Ovary (tissue), 9 donors: ENCODE measurements around the gene AP2A2. TPM values are rescaled to one million over a fixed set of nuclear protein-coding genes. Genes with fewer than 3 reads are reported as not detected.

Experiments used
- DNase-seq, 5 donors: peaks; one replicate each; pipeline ENCODE4 v3.0.0-alpha.2; 2019 to 2020
- H3K27ac ChIP-seq, 2 donors: fragments of 200-600 bp; one replicate each; pipeline versions ENCODE4 v1.5.1 to v1.8.0; 2019 to 2022
- H3K27me3 ChIP-seq: fragments of 200-600 bp; one replicate; pipeline ENCODE4 v1.8.0; 2022
- H3K36me3 ChIP-seq: fragments of 200-600 bp; sonication (generic); one replicate; pipeline ENCODE4 v1.5.1; 2019
- H3K4me1 ChIP-seq: one replicate; pipeline ENCODE4 v1.8.1; 2013; ENCODE audit warnings: mild to moderate bottlenecking, moderate library complexity; ENCODE audit not compliant: insufficient read depth
- H3K4me3 ChIP-seq: fragments of 200-600 bp; sonication (generic); one replicate; pipeline ENCODE4 v1.5.1; 2017
- H3K9me3 ChIP-seq, 2 donors: fragments of 200-600 bp in 1 of 2; sonication (generic) in 1 of 2; one replicate each; pipeline versions ENCODE4 v1.5.1 to v1.8.1; 2013 to 2019; ENCODE audit warnings: mild to moderate bottlenecking in 1 of 2, moderate library complexity in 1 of 2
- CTCF ChIP-seq, 3 donors: fragments of 450-650 bp in 2 of 3; fragments of 200-600 bp in 1 of 3; IDR thresholded peaks; one replicate each; pipeline versions ENCODE4 v1.5.1 to v1.8.0; 2016 to 2022; ENCODE audit warnings: antibody characterized with exemption in 3 of 3, mild to moderate bottlenecking in 1 of 3
- EP300 ChIP-seq: sonication (generic); formaldehyde crosslinking; IDR thresholded peaks from one replicate; pipeline ENCODE4 v1.6.1; 2017; ENCODE audit warnings: antibody characterized with exemption
- POLR2A ChIP-seq: fragments of 450-650 bp; IDR thresholded peaks from one replicate; pipeline ENCODE4 v1.6.1; 2017; ENCODE audit warnings: antibody characterized with exemption, mild to moderate bottlenecking, moderate library complexity
- WGBS, 3 donors: extraction: QIAGEN DNeasy Blood & Tissue Kit in 1 of 3; methylation state at CpG; one replicate each; pipeline versions ENCODE4 v1.1.5 to v1.1.7; 2013 to 2017; 5-methylcytosine and 5-hydroxymethylcytosine counted together
- intact Hi-C, 4 donors: fragments of 100-400 bp; cut with DNase I; formaldehyde crosslinking; loops; one replicate each; pipeline versions ENCODE4 v1.11.0 to v1.15.1; 2022 to 2023
- polyA plus RNA-seq, 2 donors: library from polyadenylated mRNA; stranded (reverse); fragments of 200-250 nt in 1 of 2; fragments of 350-450 nt in 1 of 2; fragmentation: Illumina TruSeq in 1 of 2; extraction: RNeasy Lipid Tissue Mini Kit (QIAGEN cat#74804) in 1 of 2; gene quantifications; one replicate each; pipeline ENCODE4 v1.2.3, GENCODE V29; 2013 to 2014
- total RNA-seq, 7 donors: library from RNA; depleted of rRNA in 2 of 7; stranded (reverse); fragments of >200 nt in 2 of 7; fragmentation: NEBNext Ultra II Directional in 3 of 7; extraction: Animal tissue kit (Norgen Biotek cat#: 25700) in 3 of 7; gene quantifications; one replicate each; pipeline versions ENCODE4 v1.1.0 to v1.2.4, GENCODE V29; 2016 to 2023
- donor health status: DM: no; HTN: no; CAD: no; lungs with moderate emphysema.
- donor health status: DM: no; HTN: no; CAD: no.
- donor health status: Bipolar disorder and iron deficiency.
- donor health status: DM: yes; HTN: yes; CAD: no.
- donor health status: DM: no; HTN: no; CAD: no.
- donor health status: DM: yes; HTN: yes; CAD: no.

The AP2A2 gene
- total and polyA plus RNA-seq, 9 donors: 27.7 to 151 (median 54.0) TPM

DNA sequence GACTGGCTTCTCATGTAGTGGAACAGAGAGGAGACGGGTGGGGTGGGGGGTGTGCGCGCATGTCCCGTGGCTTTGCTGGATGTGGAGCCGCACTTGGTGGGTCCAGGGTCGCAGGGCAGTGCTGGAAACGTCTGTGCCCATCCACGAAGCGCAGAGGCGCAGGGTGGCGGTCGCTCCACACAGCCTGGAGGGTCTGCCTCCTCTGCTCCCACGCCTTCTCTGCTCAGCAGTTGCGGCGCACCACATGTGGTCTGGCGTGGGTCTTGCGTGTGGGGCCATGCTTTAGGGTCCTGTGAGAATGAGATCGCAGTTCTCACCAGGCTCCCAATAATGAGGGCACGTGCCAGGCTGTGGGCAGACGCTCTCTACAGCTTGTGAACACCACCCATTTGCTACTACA lies 60.2 kb downstream of the AP2A2 start:
- Histone ChIP-seq H3K4me1 (no peaks in the 10 kb centered on the region), H3K27me3 (no peaks in the 10 kb centered on the region), H3K27ac (no peak overlapping the region), H3K9me3 (no peaks in the 10 kb centered on the region), H3K36me3 (no peaks in the 10 kb centered on the region), H3K4me3 (no peak overlapping the region)
- TF ChIP-seq EP300 (no peak), POLR2A (no peak), CTCF (IDR thresholded peaks at IDR 0.05) (no peak)
- DNase-seq: no peak
- intact Hi-C loops: no loop called here
- WGBS, 3 donors: 93 to 96% (median 93%) methylated on average over 20 of the region's 20 CpGs

DNA sequence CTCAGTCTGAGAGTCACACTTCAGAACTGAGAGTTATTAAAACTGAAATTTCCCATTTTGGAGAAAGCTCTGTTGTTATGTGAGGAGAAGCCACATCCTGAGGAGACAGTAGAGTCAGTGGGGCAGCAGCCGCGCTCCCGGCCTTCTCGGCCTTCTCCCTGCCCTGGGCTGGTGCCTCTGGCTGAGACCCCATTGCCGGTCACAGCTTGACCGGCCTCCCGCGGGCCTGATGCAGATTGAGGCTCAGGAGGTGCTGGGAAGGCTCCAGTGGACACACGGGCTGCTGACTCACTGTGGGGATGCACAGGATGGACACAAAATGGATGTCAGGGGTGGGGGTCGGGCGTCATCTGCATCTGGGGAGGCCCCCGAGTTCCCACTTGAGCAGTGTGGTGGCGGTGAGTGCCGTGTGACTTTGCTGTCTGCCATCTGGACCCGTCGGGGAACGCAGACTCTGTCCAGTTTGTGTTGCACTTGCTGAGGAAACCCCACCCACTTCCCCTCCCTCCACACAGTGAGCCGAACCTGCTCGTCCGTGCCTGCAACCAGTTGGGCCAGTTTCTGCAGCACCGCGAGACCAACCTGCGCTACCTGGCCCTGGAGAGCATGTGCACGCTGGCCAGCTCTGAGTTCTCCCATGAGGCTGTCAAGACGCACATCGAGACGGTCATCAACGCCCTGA lies 60.7 kb downstream of the AP2A2 start:
- no peaks in the 10 kb centered on the region for H3K36me3 ChIP-seq
- no peaks in the 10 kb centered on the region for H3K9me3 ChIP-seq
- 87 to 91% (median 88%) methylated on average over 28 of the region's 28 CpGs for WGBS, 3 donors
- intact Hi-C loops: no loop called here
- no peak overlapping the region for H3K4me3 ChIP-seq
- no peaks in the 10 kb centered on the region for H3K27me3 ChIP-seq
- H3K27ac ChIP-seq: no peak overlapping the region
- DNase-seq: no peak
- TF ChIP-seq POLR2A (no peak), CTCF (IDR thresholded peaks at IDR 0.05) (no peak), EP300 (no peak)
- H3K4me1 ChIP-seq: no peaks in the 10 kb centered on the region

DNA sequence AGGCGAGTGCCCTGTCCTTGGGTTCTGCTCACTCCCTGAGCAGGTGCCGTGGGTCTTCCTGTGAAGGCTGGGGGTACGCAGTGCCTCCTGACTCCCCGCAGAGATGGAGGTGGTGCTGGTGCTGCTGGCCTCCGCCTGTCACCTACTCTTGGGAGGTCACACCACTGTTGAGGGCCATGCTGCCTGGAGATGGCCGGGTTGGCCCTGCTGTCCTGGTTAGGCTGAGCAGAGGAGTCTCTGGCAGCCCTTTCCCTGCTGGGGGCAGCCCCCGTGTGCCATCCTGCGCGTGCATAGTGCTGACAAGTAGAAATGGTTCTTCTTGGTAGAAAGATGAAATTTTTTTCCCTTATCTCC lies 61.3 kb downstream of the AP2A2 start:
- H3K27ac ChIP-seq: no peak overlapping the region
- intact Hi-C loops: no loop called here
- H3K27me3 ChIP-seq: no peaks in the 10 kb centered on the region
- H3K4me1 ChIP-seq: no peaks in the 10 kb centered on the region
- TF ChIP-seq CTCF (IDR thresholded peaks at IDR 0.05) (no peak), EP300 (no peak), POLR2A (no peak)
- no peaks in the 10 kb centered on the region for H3K36me3 ChIP-seq
- 93 to 94% (median 94%) methylated on average over 9 of the region's 9 CpGs for WGBS, 3 donors
- H3K4me3 ChIP-seq: no peak overlapping the region
- H3K9me3 ChIP-seq: no peaks in the 10 kb centered on the region
- no peak for DNase-seq

DNA sequence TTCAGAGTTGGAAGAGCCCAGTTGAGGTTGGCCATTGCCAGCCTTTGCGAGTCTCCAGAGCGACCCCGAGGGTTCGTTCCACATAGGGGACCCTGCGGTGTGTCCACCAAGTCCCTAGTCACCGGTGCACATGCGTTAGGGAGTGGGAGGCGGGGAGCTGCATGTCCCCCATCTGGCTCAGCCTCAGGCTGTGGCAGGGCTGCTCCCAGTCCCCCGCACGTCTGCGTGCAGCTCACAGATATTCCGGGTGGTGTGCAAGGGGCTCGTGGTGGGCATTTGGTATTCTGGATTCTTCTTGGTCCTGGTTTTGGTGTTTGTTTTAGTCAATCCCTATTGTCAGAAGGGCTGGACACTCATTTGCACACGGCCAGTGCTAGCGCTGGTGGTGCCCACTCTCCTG lies 62.0 kb downstream of the AP2A2 start:
- Histone ChIP-seq H3K27ac (no peak overlapping the region), H3K9me3 (no peaks in the 10 kb centered on the region), H3K4me1 (no peaks in the 10 kb centered on the region), H3K27me3 (no peaks in the 10 kb centered on the region), H3K4me3 (no peak overlapping the region), H3K36me3 (no peaks in the 10 kb centered on the region)
- DNase-seq: no peak
- WGBS, 3 donors: 91 to 93% (median 92%) methylated on average over 15 of the region's 15 CpGs
- TF ChIP-seq POLR2A (no peak), EP300 (no peak), CTCF (IDR thresholded peaks at IDR 0.05) (no peak)
- intact Hi-C loops: no loop called here
